Endothelial cell (in vitro differentiated cells): ENCODE data around the gene NPPC. TPM values are rescaled to one million over a fixed set of nuclear protein-coding genes. Genes with fewer than 3 reads are reported as not detected.
"Not testable (repeated sequence)": the region's sequence is repeated elsewhere in the genome, so short reads cannot be mapped to it uniquely, and the experiment has no call there.

Source experiments
- DNase-seq: peaks from one replicate; pipeline ENCODE4 v3.0.0; 2021; ENCODE audit warnings: low spot score
- H3K27ac Mint-ChIP-seq: one replicate; pipeline ENCODE4 v1.8.0; 2021; ENCODE audit warnings: mixed read lengths, inconsistent platforms; ENCODE audit not compliant: unreplicated experiment
- H3K27me3 Mint-ChIP-seq: one replicate; pipeline ENCODE4 v1.8.0; 2021; ENCODE audit warnings: mild to moderate bottlenecking, moderate library complexity, mixed read lengths, inconsistent platforms; ENCODE audit not compliant: unreplicated experiment
- H3K36me3 Mint-ChIP-seq: one replicate; pipeline ENCODE4 v1.8.0; 2021; ENCODE audit warnings: mild to moderate bottlenecking, low read depth, mixed read lengths, inconsistent platforms; ENCODE audit not compliant: unreplicated experiment
- H3K4me1 Mint-ChIP-seq: one replicate; pipeline ENCODE4 v1.8.0; 2021; ENCODE audit warnings: mild to moderate bottlenecking, mixed read lengths, inconsistent platforms; ENCODE audit not compliant: unreplicated experiment
- H3K4me3 Mint-ChIP-seq: one replicate; pipeline ENCODE4 v1.8.0; 2021; ENCODE audit warnings: mild to moderate bottlenecking, mixed read lengths, inconsistent platforms; ENCODE audit not compliant: unreplicated experiment
- H3K9me3 Mint-ChIP-seq: one replicate; pipeline ENCODE4 v1.8.0; 2021; ENCODE audit warnings: mixed read lengths, inconsistent platforms; ENCODE audit not compliant: unreplicated experiment
- total RNA-seq: library from RNA; stranded (reverse); fragmentation: NEBNext Ultra II Directional; extraction: Animal tissue kit (Norgen Biotek cat#: 25700); gene quantifications from one replicate; pipeline ENCODE4 v1.2.1, GENCODE V29; 2021; ENCODE audit not compliant: unreplicated experiment
- TF ChIP-seq, protein P1 (sequence below): fragments of 200-600 bp; sonication (generic); IDR thresholded peaks from one replicate; pipeline ENCODE4 v1.5.0; 2021; ENCODE audit warnings: antibody characterized with exemption; ENCODE audit not compliant: unreplicated experiment

Gene NPPC
- total RNA-seq, 1 donor from 2014 or later = 11.4 TPM

DNA sequence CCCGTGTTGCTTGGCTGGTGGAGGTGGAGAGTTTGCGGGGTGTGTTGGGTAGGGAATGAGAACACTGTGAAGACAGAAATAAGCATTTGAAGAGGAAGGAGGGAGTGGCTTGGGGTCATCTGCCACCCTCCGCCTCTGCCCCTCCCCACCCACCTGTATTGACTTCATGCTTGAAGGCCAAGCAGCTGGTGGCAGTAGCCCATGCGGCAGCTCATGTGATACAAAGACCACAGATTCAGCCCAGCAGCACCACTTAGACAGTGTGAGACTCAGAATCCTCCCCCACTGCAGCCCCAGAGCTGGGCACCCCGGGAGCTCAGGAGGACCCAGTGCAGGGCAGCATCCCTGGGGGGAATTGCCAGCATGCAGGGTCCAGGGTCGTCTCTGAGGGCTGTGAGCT, 15.4 kb downstream of the NPPC start:
- H3K27me3 Mint-ChIP-seq = peaks cover 10% of the 10 kb centered on the region
- peaks cover 4% of the 10 kb centered on the region for H3K4me1 Mint-ChIP-seq
- no peak for DNase-seq
- H3K4me3 Mint-ChIP-seq = no peak overlapping the region
- no peaks in the 10 kb centered on the region for H3K9me3 Mint-ChIP-seq
- TF ChIP-seq, protein P1, sequence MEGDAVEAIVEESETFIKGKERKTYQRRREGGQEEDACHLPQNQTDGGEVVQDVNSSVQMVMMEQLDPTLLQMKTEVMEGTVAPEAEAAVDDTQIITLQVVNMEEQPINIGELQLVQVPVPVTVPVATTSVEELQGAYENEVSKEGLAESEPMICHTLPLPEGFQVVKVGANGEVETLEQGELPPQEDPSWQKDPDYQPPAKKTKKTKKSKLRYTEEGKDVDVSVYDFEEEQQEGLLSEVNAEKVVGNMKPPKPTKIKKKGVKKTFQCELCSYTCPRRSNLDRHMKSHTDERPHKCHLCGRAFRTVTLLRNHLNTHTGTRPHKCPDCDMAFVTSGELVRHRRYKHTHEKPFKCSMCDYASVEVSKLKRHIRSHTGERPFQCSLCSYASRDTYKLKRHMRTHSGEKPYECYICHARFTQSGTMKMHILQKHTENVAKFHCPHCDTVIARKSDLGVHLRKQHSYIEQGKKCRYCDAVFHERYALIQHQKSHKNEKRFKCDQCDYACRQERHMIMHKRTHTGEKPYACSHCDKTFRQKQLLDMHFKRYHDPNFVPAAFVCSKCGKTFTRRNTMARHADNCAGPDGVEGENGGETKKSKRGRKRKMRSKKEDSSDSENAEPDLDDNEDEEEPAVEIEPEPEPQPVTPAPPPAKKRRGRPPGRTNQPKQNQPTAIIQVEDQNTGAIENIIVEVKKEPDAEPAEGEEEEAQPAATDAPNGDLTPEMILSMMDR = no peak
- peaks cover 4% of the 10 kb centered on the region for H3K36me3 Mint-ChIP-seq
- no peak overlapping the region for H3K27ac Mint-ChIP-seq

DNA sequence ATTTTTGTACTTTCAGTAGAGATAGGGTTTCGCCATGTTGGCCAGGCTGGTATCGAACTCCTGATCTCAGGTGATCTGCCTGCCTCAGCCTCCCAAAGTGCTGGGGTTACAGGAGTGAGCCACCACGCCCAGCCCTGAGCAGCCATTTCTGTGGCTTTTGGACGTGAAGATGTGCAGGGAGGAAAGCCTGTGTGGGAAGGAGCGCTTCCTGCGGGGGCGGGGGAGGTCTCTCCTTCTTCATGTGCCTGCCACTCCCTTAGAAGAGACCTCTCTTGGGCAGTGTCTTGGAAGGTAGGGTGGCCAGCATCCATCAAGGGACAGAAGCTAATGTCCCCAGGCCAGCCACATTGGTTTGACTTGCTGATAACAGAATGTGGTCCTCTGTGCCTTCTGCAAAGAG, 16.0 kb downstream of the NPPC start:
- not testable (repeated sequence) for H3K9me3 Mint-ChIP-seq, H3K27ac Mint-ChIP-seq, H3K4me1 Mint-ChIP-seq, H3K4me3 Mint-ChIP-seq, DNase-seq, H3K36me3 Mint-ChIP-seq
- H3K27me3 Mint-ChIP-seq = peaks cover 10% of the 10 kb centered on the region

DNA sequence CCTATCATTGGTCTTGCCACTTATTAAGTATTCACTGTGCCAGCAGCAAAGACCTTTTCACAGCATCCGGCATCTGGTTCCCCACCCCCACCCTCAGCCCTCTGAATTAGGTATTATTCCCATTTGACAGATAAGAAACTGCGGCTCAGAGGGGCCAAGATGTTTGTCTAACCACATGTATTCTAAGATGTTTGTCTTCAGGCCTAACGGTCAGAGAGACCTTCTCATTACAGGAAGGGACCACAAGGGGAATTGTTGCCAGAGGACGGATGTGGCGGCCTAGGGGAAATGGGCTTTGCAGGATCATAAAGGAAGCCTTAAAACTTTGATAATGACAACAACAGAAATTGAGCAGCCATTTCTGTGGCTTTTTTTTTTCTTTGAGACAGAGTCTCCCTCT, 16.6 kb downstream of the NPPC start:
- Mint-ChIP-seq H3K27ac (no peak overlapping the region), H3K36me3 (peaks cover 4% of the 10 kb centered on the region), H3K4me1 (peaks cover 4% of the 10 kb centered on the region), H3K9me3 (no peaks in the 10 kb centered on the region), H3K27me3 (peaks cover 9% of the 10 kb centered on the region), H3K4me3 (no peak overlapping the region)
- no peak for DNase-seq
- TF ChIP-seq, protein P1 = no peak

DNA sequence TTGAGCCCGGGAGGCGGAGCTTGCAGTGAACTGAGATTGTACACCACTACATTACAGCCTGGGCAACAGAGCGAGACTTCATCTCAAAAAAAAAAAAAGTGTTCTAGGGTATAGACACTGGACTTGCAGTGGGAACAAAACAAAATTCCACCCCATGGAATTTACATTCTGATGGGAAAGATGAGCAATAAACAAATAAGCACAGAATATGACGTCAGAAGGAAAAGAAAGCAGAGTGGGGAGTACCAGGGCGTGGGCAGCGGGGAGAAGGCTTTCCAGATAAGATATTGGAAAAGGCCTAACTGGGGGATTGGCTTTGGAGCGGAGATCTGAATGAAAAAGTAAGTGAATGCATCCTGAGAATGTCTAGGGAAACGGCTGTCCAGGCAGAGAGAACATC, 17.6 kb downstream of the NPPC start:
- H3K9me3 Mint-ChIP-seq = no peaks in the 10 kb centered on the region
- peaks cover 4% of the 10 kb centered on the region for H3K4me1 Mint-ChIP-seq
- TF ChIP-seq, protein P1 = no peak
- no peak for DNase-seq
- peaks cover 4% of the 10 kb centered on the region for H3K36me3 Mint-ChIP-seq
- peaks cover 6% of the 10 kb centered on the region for H3K27me3 Mint-ChIP-seq
- H3K27ac Mint-ChIP-seq = no peak overlapping the region
- no peak overlapping the region for H3K4me3 Mint-ChIP-seq

DNA sequence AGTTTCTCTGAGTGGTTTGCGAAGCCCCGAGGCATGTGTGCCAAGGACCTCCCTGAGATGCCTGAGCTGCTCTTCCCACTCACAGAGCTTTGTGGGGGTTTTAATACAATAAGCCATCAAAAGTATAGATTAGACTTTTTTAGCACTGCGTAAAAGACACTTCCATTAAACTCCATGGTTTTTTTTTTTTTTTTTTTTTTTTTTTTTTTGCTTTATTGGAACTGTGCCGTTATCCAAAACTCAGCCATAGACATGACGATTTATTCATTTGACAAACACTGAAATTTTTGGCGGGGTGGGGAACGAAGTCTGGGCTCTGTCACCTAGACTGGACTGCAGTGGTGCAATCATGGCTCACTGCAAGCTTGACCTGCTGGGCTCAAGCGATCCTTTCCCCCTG, 18.4 kb downstream of the NPPC start:
- Mint-ChIP-seq H3K27ac (no peak overlapping the region), H3K4me3 (no peak overlapping the region), H3K9me3 (no peaks in the 10 kb centered on the region), H3K36me3 (peaks cover 4% of the 10 kb centered on the region), H3K27me3 (peaks cover 6% of the 10 kb centered on the region), H3K4me1 (peaks cover 4% of the 10 kb centered on the region)
- no peak for DNase-seq
- TF ChIP-seq, protein P1 = no peak

DNA sequence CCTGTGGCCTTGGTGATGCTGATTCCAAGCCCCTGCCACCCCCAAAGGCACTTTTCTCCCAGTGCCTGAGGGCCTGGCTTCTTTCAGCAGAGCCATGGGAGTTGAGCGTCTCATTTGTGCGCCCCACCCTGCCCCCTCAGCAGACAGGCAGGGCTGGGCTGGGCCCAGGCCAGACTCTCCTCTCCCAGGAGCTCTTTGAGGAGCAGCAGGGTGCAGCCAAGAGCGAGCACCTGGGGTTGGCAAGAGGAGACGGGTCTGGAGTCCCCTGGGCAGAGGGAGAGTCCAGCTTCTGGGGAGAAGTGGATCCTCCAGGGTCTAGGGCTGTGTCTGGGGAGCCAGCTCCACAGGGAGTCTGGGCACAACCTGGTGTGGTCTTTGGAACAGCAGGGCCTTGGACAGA, 21.2 kb downstream of the NPPC start:
- Mint-ChIP-seq H3K27ac (no peak overlapping the region), H3K9me3 (no peaks in the 10 kb centered on the region), H3K36me3 (peaks cover 4% of the 10 kb centered on the region), H3K4me3 (no peak overlapping the region), H3K4me1 (peaks cover 1% of the 10 kb centered on the region), H3K27me3 (peaks cover 5% of the 10 kb centered on the region)
- DNase-seq = no peak
- TF ChIP-seq, protein P1 = no peak
